ENCODE measurements around the gene USP21.
A peak's percentile ranks its signal among the peaks of the same experiment; 100 is the strongest.
"Not testable (repeated sequence)": the region's sequence is repeated elsewhere in the genome, so short reads cannot be mapped to it uniquely, and the experiment has no call there.

USP21 gene, protein sequence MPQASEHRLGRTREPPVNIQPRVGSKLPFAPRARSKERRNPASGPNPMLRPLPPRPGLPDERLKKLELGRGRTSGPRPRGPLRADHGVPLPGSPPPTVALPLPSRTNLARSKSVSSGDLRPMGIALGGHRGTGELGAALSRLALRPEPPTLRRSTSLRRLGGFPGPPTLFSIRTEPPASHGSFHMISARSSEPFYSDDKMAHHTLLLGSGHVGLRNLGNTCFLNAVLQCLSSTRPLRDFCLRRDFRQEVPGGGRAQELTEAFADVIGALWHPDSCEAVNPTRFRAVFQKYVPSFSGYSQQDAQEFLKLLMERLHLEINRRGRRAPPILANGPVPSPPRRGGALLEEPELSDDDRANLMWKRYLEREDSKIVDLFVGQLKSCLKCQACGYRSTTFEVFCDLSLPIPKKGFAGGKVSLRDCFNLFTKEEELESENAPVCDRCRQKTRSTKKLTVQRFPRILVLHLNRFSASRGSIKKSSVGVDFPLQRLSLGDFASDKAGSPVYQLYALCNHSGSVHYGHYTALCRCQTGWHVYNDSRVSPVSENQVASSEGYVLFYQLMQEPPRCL

DNA sequence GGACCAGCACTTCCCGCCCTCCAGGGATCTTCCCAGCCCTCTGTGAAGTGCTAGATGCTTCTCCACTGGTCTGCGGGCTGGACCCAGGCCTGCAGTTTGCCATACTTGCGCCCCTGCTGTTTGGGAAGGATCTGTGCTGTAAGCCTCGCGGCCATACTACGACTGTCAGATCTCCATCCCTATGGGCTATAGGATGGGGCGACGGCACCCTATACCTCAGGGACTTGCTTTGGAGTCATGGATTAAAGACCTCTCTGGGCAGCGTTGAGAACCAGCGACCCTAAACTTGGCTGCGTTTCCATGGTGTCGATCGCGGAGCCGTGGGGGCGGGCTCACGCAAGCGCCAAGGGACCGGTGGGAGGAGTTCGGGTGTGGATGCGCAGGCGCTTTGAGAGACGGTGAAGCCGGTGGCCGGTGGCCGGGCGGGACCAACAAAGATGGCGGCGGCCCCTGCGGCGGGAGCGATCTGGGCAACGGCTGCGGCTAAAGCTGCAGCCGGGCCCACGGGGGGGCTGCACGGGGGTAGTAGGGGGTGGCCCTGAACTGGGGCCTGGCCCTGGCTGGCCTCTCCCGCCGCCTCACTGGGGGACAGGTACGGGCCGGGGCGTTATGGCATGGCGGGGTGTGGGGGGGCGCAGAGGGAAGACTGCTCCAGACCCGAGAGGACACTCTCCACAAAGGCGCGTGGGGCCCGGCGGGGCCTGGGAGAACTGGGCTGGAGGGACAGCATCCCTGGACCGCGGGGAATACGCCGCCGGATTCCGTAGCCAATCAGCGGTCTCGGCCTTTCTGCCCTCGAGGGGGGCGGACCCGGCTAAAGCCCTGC lies at the start of gene USP21:
USP21 (plus strand) TSS at position 414 of the 826 bp plus-strand sequence. CDS start 1,141 bp downstream, outside the sequence.
- Mint-ChIP-seq H3K36me3 (peaks cover 14% of the 10 kb centered on the region), H3K4me1 (peaks cover 62% of the 10 kb centered on the region)

DNA sequence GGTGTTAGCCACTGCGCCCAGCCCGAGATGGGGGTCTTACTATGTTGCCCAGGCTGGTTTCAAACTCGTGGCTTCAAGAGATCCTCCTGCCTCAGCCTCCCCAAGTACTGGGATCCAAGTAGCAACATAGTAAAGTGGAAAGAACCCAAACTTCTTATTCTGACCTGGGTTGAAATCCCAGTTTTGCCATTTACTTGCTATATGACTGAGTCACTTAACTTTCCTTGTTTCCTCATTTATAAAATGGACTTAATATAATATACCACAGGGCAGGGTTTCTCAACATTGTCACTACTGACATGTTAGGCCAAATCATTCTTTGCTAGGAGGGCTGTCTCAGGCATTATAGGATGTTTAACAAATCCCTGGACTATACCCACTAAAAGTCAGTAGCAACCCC lies 48.2 kb upstream of the USP21 start:
- H3K9me3 Mint-ChIP-seq, result no peaks in the 10 kb centered on the region
- H3K27ac Mint-ChIP-seq, result no peak overlapping the region

More for the DNA sequence above, at the start of gene USP21:
- H3K4me3 Mint-ChIP-seq, result peak within 1 kb of the TSS; percentile 91
- peak within 1 kb of the TSS; percentile 93 for H3K27ac Mint-ChIP-seq
- no peaks in the 10 kb centered on the region for H3K27me3 Mint-ChIP-seq
- no peaks in the 10 kb centered on the region for H3K9me3 Mint-ChIP-seq

DNA sequence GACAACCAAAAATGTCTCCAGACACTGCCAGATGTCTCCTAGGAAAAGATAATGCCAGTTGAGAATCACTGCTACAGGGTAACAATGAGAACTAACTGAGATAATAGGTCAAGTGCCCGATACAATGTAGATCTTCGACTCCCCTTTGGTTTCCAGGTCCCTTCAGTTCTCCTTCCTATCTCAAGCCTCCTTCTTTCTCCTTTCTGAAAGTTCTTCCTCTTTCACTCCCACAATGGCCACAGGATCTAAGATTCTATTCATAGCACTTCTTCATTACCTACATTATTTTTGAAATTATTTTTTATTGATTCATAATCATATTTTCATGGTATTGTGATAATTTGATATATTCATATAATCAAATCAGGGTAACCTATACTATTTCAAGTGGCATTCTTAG lies 47.8 kb upstream of the USP21 start:
- Mint-ChIP-seq H3K4me1 (peaks cover 59% of the 10 kb centered on the region), H3K27ac (no peak overlapping the region), H3K4me3 (no peak overlapping the region), H3K36me3 (peaks cover 15% of the 10 kb centered on the region), H3K27me3 (no peaks in the 10 kb centered on the region), H3K9me3 (no peaks in the 10 kb centered on the region)

More for the DNA sequence above, 48.2 kb upstream of the USP21 start:
- Mint-ChIP-seq H3K27me3 (no peaks in the 10 kb centered on the region), H3K36me3 (peaks cover 17% of the 10 kb centered on the region), H3K4me3 (no peak overlapping the region), H3K4me1 (peaks cover 59% of the 10 kb centered on the region)

DNA sequence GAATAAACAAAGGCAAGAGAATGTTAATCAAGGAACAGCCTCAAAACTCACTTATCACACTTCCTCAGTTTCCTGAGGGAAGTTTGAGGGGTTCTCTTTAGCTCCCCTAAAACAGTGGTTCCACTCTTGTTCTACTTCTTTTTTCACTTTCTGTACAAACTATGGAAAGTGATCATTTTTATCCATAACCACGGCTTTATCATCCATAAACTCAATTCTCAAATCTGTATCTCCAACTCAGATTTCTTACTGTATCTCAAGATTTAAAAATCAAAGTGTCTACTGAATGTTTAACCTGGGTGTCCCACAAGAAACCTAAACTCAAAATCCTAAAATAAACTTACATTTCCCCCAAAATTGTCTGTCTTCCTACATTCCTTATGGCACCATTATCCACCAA lies 45.4 kb upstream of the USP21 start:
- H3K36me3 Mint-ChIP-seq, result peaks cover 16% of the 10 kb centered on the region
- no peaks in the 10 kb centered on the region for H3K27me3 Mint-ChIP-seq

DNA sequence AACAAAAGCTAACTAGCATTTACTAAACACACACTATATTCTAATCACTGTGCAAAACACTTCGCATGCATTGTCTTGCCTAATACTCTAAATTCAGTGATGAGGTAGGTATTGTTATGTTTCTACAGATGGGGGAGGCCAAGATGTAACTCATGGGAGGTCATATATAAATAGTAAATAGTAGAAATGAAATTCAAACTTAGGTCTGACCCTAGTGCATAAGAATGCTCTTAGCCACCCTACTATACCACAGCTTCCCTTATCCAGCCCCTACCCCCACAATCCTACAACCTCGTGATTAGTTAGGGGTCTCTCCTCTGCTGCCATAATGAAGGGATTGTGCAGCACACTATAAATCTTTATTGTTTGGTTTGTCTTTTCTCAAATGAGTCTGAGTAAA lies 44.7 kb upstream of the USP21 start:
- H3K4me1 Mint-ChIP-seq, result peaks cover 67% of the 10 kb centered on the region
- peak overlapping the region; percentile 24 for H3K27ac Mint-ChIP-seq
- H3K27me3 Mint-ChIP-seq, result no peaks in the 10 kb centered on the region
- H3K36me3 Mint-ChIP-seq, result peaks cover 13% of the 10 kb centered on the region
- peak overlapping the region; percentile 31 for H3K4me3 Mint-ChIP-seq
- H3K9me3 Mint-ChIP-seq, result no peaks in the 10 kb centered on the region

More for the DNA sequence above, 45.4 kb upstream of the USP21 start:
- H3K4me3 Mint-ChIP-seq, result peak overlapping the region; percentile 31
- no peaks in the 10 kb centered on the region for H3K9me3 Mint-ChIP-seq
- H3K27ac Mint-ChIP-seq, result peak overlapping the region; percentile 7
- H3K4me1 Mint-ChIP-seq, result peaks cover 67% of the 10 kb centered on the region

DNA sequence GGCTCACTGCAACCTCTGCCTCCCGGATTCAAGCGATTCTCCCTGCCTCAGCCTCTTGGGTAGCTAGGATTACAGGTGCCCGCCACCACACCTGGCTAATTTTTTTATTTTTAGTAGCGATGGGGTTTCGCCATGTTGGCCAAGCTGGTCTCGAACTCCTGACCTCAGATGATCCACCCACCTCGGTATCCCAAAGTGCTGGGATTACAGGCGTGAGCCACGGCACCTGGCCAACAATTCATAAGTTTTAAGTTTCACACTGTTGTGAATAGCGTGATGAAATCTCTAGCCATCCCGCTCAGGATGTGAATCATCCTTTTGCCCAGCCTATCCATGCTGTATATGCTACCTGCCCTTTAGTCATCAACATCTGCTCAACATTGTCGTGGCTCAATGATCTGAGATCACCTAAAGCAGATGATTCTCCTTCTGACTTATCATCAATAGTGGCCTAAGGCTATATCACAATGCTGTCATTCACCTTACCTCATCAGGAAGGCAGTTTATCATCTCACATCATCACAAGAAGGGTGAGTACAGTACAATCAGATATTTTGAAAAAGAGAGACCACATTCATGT lies 44.1 kb upstream of the USP21 start:
- H3K4me3 Mint-ChIP-seq, result peak overlapping the region; percentile 90
- H3K4me1 Mint-ChIP-seq, result peaks cover 74% of the 10 kb centered on the region
- no peaks in the 10 kb centered on the region for H3K27me3 Mint-ChIP-seq
- H3K27ac Mint-ChIP-seq, result peak overlapping the region; percentile 61
- H3K36me3 Mint-ChIP-seq, result peaks cover 13% of the 10 kb centered on the region
- no peaks in the 10 kb centered on the region for H3K9me3 Mint-ChIP-seq

DNA sequence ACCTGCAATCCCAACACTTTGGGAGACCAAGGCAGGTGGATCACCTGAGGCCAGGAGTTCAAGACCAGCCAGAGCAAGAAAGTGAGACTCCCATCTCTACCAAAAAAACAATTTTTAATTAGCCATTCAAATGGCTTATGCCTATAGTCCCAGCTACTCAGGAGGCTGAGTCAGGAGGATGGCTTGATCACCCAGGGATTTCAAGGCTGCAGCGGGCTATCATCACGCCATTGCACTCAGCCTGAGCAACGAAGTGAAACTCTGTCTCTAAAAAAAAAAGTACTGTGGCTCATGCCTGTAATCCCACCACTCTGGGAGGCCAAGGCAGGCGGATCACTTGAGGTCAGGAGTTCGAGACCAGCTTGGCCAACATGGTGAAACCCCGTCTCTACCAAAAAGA lies 43.3 kb upstream of the USP21 start:
- H3K27me3 Mint-ChIP-seq, H3K9me3 Mint-ChIP-seq: not testable (repeated sequence)
- H3K27ac Mint-ChIP-seq, result peak overlapping the region; percentile 61
- peaks cover 79% of the 10 kb centered on the region for H3K4me1 Mint-ChIP-seq
- peak overlapping the region; percentile 90 for H3K4me3 Mint-ChIP-seq
- peaks cover 13% of the 10 kb centered on the region for H3K36me3 Mint-ChIP-seq

DNA sequence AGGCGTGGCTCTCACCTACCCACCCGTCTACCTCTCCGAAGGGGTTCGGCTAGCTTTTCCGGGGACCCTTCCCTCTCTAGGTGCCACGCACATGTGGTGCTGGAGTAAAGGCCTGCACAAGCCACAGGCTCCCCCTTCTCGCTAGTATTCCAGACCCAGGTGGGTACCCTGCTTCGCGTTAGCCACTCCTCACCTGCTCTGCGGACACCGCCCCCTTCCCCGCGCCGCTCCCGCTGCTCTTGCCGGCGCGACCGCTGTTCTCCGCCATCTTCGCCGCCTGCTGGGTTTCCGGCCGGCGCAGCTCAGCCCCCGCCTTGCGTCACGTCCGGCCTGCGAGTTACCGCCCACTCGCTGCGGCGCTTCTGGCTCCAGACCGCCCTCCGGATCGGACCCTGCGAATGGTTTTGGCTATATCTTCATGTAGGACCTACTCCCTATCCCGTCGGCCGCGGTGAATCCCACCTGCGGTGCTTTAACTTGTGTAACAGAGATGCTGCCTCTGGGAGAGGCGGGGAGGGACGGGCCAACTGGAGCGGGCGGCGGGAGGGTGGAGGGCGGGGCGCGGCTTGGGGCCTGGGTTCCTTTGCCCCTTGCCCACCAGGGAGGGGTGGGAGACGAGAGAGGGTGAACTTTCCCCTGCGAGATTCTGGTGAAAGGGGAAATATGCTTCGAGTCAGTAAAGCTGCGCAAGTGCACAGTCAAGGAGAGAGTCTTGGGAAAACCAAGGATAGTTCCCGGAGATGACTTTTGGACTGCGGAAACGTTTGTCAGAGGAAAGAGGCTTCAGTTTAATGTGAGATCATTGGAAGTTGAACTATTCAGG lies 41.3 kb upstream of the USP21 start, which contains the start of the genes NIT1 and PFDN2:
NIT1 (plus strand) TSS at position 347 of the 823 bp plus-strand sequence; CDS start at position 419, 72 bp downstream.
PFDN2 (minus strand) TSS at position 279 of the 823 bp plus-strand sequence; CDS start at position 268, 11 bp downstream.
- Mint-ChIP-seq H3K27ac (peak within 1 kb of the TSS; percentile 96), H3K36me3 (peaks cover 14% of the 10 kb centered on the region), H3K9me3 (no peaks in the 10 kb centered on the region), H3K27me3 (no peaks in the 10 kb centered on the region), H3K4me1 (peaks cover 72% of the 10 kb centered on the region), H3K4me3 (peak within 1 kb of the TSS; percentile 90)

DNA sequence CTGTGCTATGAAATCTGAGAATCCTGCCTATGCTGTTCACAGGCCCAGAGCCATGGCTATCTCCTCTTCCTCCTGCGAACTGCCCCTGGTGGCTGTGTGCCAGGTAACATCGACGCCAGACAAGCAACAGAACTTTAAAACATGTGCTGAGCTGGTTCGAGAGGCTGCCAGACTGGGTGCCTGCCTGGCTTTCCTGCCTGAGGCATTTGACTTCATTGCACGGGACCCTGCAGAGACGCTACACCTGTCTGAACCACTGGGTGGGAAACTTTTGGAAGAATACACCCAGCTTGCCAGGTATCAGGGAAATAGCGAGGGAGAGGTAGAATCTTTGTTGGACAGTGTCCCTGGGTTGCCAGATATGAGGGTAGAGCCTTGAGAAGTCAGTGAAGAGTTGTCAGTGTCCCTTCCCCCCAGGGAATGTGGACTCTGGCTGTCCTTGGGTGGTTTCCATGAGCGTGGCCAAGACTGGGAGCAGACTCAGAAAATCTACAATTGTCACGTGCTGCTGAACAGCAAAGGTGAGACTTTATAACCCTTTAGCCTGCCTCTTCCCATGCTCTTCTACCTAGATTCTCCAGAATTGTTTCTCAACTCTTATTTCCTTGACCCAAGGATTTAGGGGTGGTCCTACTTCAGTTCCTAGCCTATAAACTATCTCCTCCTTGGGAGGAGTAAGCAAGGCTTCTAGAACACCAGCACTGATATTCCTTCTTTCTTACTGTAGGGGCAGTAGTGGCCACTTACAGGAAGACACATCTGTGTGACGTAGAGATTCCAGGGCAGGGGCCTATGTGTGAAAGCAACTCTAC lies 40.0 kb upstream of the USP21 start:
- Mint-ChIP-seq H3K36me3 (peaks cover 13% of the 10 kb centered on the region), H3K27me3 (no peaks in the 10 kb centered on the region), H3K4me3 (peak overlapping the region; percentile 90), H3K4me1 (peaks cover 59% of the 10 kb centered on the region), H3K9me3 (no peaks in the 10 kb centered on the region), H3K27ac (peak overlapping the region; percentile 96)

DNA sequence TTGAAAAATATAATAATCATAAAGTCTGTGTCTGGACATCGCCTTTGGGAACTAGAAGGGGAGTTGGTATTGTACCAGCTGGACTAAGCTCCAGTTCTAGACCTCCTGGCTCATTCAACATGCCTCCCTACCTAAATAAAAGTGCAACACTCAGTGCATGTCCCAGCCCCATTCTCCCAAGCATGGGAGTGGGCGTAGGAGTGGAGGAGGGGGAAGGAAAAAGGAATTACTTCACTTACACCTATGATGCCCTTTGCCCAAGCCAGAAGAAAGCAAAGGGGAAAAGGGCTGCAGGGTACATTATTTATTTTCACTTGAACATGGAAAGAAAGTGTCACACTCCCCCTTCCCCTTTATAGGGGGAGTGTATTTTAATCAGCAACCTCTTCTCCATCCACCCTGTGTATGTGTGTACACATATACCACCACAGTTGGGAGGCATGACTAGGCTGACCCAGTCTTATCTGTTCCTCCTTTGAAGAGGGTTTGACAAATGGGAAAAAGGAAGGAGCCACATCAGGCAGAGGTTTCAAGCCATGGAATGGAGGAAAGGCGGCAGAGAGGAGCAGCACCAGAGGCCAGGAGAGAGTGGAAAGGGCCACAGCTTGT lies 38.2 kb upstream of the USP21 start:
- Mint-ChIP-seq H3K27ac (peak overlapping the region; percentile 84), H3K4me3 (peak overlapping the region; percentile 19), H3K27me3 (no peaks in the 10 kb centered on the region), H3K9me3 (no peaks in the 10 kb centered on the region), H3K4me1 (peaks cover 46% of the 10 kb centered on the region), H3K36me3 (peaks cover 13% of the 10 kb centered on the region)

DNA sequence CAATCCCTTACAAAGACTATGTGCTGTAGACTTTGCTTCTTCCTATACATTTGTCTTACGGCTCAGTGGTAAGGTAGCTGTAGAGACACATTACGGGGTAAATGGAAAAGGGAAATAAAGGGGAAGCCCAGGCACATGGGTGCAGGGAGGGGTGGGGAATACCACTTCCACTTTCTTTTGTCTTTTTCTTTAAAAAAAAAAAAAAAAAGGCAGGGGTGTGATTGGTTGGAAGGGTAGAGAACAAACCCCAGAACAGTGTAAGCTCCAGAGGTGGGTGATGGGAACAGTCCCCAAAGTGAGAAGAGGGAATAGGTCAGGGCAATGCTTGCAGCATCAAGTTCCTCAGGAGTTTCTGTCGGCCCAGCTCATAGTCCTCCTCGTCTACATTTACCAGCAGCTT lies 37.5 kb upstream of the USP21 start:
- Mint-ChIP-seq H3K4me1 (peaks cover 45% of the 10 kb centered on the region), H3K9me3 (no peaks in the 10 kb centered on the region), H3K27ac (peak overlapping the region; percentile 66), H3K27me3 (no peaks in the 10 kb centered on the region), H3K4me3 (no peak overlapping the region), H3K36me3 (peaks cover 17% of the 10 kb centered on the region)

DNA sequence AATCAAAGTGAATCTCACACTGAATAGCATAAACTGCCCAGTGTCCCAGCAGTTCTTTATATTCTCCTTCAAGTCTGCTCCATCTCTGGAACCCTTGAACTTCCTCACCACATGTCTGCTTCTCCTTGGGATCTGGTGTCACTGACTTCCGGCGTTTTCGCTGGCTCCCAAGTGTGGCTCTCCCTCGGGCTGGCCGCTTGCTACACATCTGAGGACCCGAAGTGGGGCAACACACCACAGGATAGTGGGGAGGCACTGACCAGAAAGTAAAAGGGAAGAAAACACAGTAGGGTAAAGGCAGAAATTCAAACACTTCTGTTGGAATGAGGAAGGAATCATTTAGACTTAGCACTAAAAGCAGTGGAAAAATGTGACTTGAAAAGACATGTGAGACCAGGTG lies 36.3 kb upstream of the USP21 start:
- no peak overlapping the region for H3K4me3 Mint-ChIP-seq
- H3K9me3 Mint-ChIP-seq, result no peaks in the 10 kb centered on the region
- H3K27ac Mint-ChIP-seq, result peak overlapping the region; percentile 52
- H3K27me3 Mint-ChIP-seq, result no peaks in the 10 kb centered on the region
- H3K36me3 Mint-ChIP-seq, result peaks cover 21% of the 10 kb centered on the region
- H3K4me1 Mint-ChIP-seq, result peaks cover 51% of the 10 kb centered on the region

DNA sequence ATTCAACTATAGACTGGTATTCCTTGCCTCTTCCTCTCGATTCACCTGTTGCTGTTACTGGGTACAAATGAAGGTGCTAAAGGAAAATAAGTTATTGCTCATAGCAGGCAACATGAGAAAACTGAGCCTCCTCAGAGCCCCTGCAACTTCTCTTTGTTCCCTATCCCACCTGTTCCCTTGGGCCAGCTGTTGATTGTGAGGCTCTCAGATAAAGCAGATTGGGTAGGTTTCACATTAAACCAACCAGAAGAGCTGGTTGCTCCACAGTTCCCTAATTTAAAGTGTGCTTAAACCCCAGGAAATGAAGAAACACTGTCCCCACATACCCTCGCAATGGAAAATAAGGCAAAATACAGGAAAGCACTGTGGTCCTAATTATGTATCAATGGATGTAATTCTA lies 31.7 kb upstream of the USP21 start:
- peak overlapping the region; percentile 74 for H3K27ac Mint-ChIP-seq
- H3K4me1 Mint-ChIP-seq, result peaks cover 61% of the 10 kb centered on the region
- no peaks in the 10 kb centered on the region for H3K27me3 Mint-ChIP-seq
- H3K9me3 Mint-ChIP-seq, result no peaks in the 10 kb centered on the region
- H3K36me3 Mint-ChIP-seq, result peaks cover 33% of the 10 kb centered on the region
- no peak overlapping the region for H3K4me3 Mint-ChIP-seq

All from activated naive CD4-positive, alpha-beta T cell treated with anti-CD3 and anti-CD28 coated beads, Interleukin-2, amount 50 U/mL, for 24 hours (primary cell).